ENCODE data around the gene ATP8B2.

DNA sequence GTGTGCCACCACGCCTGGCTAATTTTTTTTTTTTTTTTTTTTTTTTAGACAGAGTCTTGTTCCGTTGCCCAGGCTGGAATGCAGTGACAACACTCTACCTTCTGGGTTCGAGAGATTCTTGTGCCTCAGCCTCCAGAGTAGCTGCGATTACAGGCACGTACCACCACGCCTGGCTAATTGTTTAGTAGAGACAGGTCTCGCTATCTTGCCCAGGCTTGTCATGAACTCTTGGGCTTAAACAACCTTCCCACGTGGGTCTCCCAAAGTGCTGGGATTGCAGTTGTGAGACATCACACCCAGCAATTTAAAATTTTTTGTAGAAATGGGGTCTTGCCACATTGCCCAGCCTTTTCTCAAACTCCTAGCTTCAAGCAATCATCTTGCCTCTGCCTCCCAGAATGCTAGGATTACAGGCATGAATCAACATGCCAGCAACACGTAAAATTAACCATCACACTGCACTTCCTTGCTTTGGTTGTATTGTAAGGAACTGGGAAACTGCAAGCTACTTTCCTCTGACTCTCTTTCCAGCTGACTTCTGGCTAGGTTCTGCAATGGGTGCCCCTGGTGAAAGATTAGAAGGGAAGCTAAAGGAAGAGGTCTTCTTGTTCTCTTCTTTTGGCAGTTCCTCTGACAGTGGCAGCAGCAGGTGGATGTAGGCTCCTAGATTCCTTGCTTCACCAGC is 65.9 kb downstream of the ATP8B2 start:
- TF ChIP-seq TAF1 (IDR thresholded peaks at IDR 0.05; ENCODE audit: low read depth, low read length) (no peak), POLR2A (IDR thresholded peaks at IDR 0.05; ENCODE audit: low read depth, low read length) (no peak), POLR2AphosphoS5 (IDR thresholded peaks at IDR 0.05; ENCODE audit: low read depth, low read length) (no peak), POU2F2 (IDR thresholded peaks at IDR 0.05; ENCODE audit: low read depth, low read length) (no peak)
